OCI-LY3 (cell line): Measurements from ENCODE around the gene TIMELESS.

Source experiments
- H2AFZ ChIP-seq: fragments of 200-600, 300-600 bp; shearing (Covaris generic); 2 replicates; pipeline ENCODE4 v1.6.0; 2014; ENCODE audit warnings: antibody characterized with exemption, low read depth, low read length
- H3K27ac ChIP-seq: fragments of 200-600, 300-600 bp; sonication (generic); 2 replicates; pipeline ENCODE4 v1.5.1; 2014; ENCODE audit warnings: mild to moderate bottlenecking, low read length, moderate library complexity, mixed read lengths
- H3K27me3 ChIP-seq: fragments of 200-600, 300-600 bp; sonication (generic); 2 replicates; pipeline ENCODE4 v1.6.1; 2014; ENCODE audit warnings: low read depth, low read length, mixed read lengths
- H3K36me3 ChIP-seq: fragments of 200-600, 300-600 bp; sonication (generic); replicated peaks from 2 replicates; pipeline ENCODE3; 2014; ENCODE audit warnings: low read depth, low read length, mixed read lengths
- H3K4me1 ChIP-seq: fragments of 300-600, 200-600 bp; sonication (generic); 2 replicates; pipeline ENCODE4 v1.6.1; 2014; ENCODE audit warnings: low read length, mixed read lengths
- H3K4me2 ChIP-seq: fragments of 200-600, 300-600 bp; sonication (generic); 2 replicates; pipeline ENCODE4 v1.6.1; 2014; ENCODE audit warnings: low read length, mixed read lengths
- H3K4me3 ChIP-seq: fragments of 300-600, 200-600 bp; sonication (generic); 2 replicates; pipeline ENCODE4 v1.5.1; 2014; ENCODE audit warnings: antibody characterized with exemption, mild to moderate bottlenecking, low read length, moderate library complexity
- H3K79me2 ChIP-seq: fragments of 300-600, 200-600 bp; shearing (Covaris generic); 2 replicates; pipeline ENCODE4 v1.6.1; 2014; ENCODE audit warnings: mild to moderate bottlenecking, low read length, mixed read lengths
- H3K9ac ChIP-seq: fragments of 300-600, 200-600 bp; shearing (Covaris generic); 2 replicates; pipeline ENCODE4 v1.6.0; 2014; ENCODE audit warnings: mild to moderate bottlenecking, low read length, moderate library complexity
- H3K9me3 ChIP-seq: fragments of 200-600, 300-600 bp; shearing (Covaris generic); 2 replicates; pipeline ENCODE4 v1.6.1; 2014; ENCODE audit warnings: low read length, mixed read lengths; ENCODE audit not compliant: insufficient read depth
- H4K20me1 ChIP-seq: fragments of 200-600, 300-600 bp; sonication (generic); 2 replicates; pipeline ENCODE4 v1.6.1; 2016; ENCODE audit warnings: low read length, mixed read lengths; ENCODE audit not compliant: insufficient read depth
- CTCF ChIP-seq: fragments of 200-600, 300-600 bp; sonication (generic); IDR thresholded peaks from 2 replicates; pipeline ENCODE4 v1.5.1; 2014; ENCODE audit warnings: antibody characterized with exemption, low read length, low read depth
- EZH2phosphoT487 ChIP-seq: fragments of 200-600 bp; shearing (Covaris generic); IDR thresholded peaks from 2 replicates; pipeline ENCODE4 v1.6.1; 2018; ENCODE audit warnings: antibody characterized with exemption, mixed run types, low read depth

Gene TIMELESS

GRCh38 chr12:56484566-56484965, 35.3 kb upstream of the TIMELESS start:
- Histone ChIP-seq H3K4me2 (no peak overlapping the region), H4K20me1 (no peaks in the 10 kb centered on the region), H3K4me1 (peaks cover 4% of the 10 kb centered on the region; the same call in 1 of the 2 replicates), H3K36me3 (no peaks in the 10 kb centered on the region), H3K9me3 (no peaks in the 10 kb centered on the region), H3K9ac (no peak overlapping the region), H3K79me2 (no peaks in the 10 kb centered on the region), H3K27ac (no peak overlapping the region), H3K4me3 (no peak overlapping the region), H3K27me3 (no peaks in the 10 kb centered on the region), H2AFZ (no peak overlapping the region)
- no peak for TF ChIP-seq CTCF
- TF ChIP-seq EZH2phosphoT487: no peak

- Histone ChIP-seq H3K79me2 (no peaks in the 10 kb centered on the region; the same call in 1 of the 2 replicates), H3K4me3 (no peak overlapping the region), H3K36me3 (no peaks in the 10 kb centered on the region), H3K27ac (no peak overlapping the region), H4K20me1 (no peaks in the 10 kb centered on the region; the same call in 1 of the 2 replicates), H3K4me1 (peaks cover 4% of the 10 kb centered on the region; the same call in 1 of the 2 replicates), H3K9ac (no peak overlapping the region), H3K27me3 (no peaks in the 10 kb centered on the region), H2AFZ (no peak overlapping the region), H3K4me2 (no peak overlapping the region), H3K9me3 (no peaks in the 10 kb centered on the region)
- TF ChIP-seq EZH2phosphoT487 (no peak), CTCF (no peak)
Measured at GRCh38 chr12:56479625-56480024, 30.4 kb upstream of the TIMELESS start.

- Histone ChIP-seq H3K9me3 (no peaks in the 10 kb centered on the region), H3K9ac (no peak overlapping the region), H3K4me3 (no peak overlapping the region), H2AFZ (no peak overlapping the region), H3K79me2 (no peaks in the 10 kb centered on the region; the same call in 1 of the 2 replicates), H3K27me3 (no peaks in the 10 kb centered on the region), H3K36me3 (peaks cover 10% of the 10 kb centered on the region), H3K4me2 (no peak overlapping the region), H4K20me1 (no peaks in the 10 kb centered on the region; the same call in 1 of the 2 replicates), H3K4me1 (peaks cover 4% of the 10 kb centered on the region; the same call in 1 of the 2 replicates), H3K27ac (no peak overlapping the region)
- no peak for TF ChIP-seq EZH2phosphoT487
- no peak for TF ChIP-seq CTCF
Measured at GRCh38 chr12:56477521-56478225, 28.4 kb upstream of the TIMELESS start.

- Histone ChIP-seq H2AFZ (no peak overlapping the region), H3K4me1 (peaks cover 4% of the 10 kb centered on the region; the same call in 1 of the 2 replicates), H3K27ac (no peak overlapping the region), H4K20me1 (no peaks in the 10 kb centered on the region; the same call in 1 of the 2 replicates), H3K9ac (no peak overlapping the region), H3K27me3 (no peaks in the 10 kb centered on the region), H3K4me2 (no peak overlapping the region), H3K9me3 (no peaks in the 10 kb centered on the region), H3K79me2 (peaks cover 2% of the 10 kb centered on the region), H3K36me3 (peaks cover 13% of the 10 kb centered on the region), H3K4me3 (no peak overlapping the region)
- TF ChIP-seq EZH2phosphoT487 (no peak), CTCF (no peak)
Measured at GRCh38 chr12:56476972-56477432, 27.8 kb upstream of the TIMELESS start.
